RWPE1 (cell line): Measurements from ENCODE around the gene MYH10.
"Not testable (repeated sequence)": the region's sequence is repeated elsewhere in the genome, so short reads cannot be mapped to it uniquely, and the experiment has no call there.

ENCODE experiments used
- CTCF ChIA-PET: fragments of 350-600 bp; sonication (Branson Sonifier 250); formaldehyde crosslinking; extraction: SDS; loops from one replicate; lab custom pipeline; 2021; lab: Yijun Ruan, JAX
- POLR2A ChIA-PET: fragments of 400-600 bp; formaldehyde crosslinking; extraction: SDS; loops from one replicate; lab custom pipeline; 2020; ENCODE audit warnings: antibody characterized with exemption; ENCODE audit not compliant: low non-redundant PET; lab: Yijun Ruan, JAX
- DNase-seq: peaks from one replicate; pipeline ENCODE4 v3.0.0; 2012; ENCODE audit warnings: low spot score
- H3K27ac ChIP-seq: fragments of 450-650 bp; 2 replicates; pipeline ENCODE4 v1.5.1; 2017
- CTCF ChIP-seq: fragments of 450-650 bp; conservative IDR thresholded peaks from 2 replicates; pipeline ENCODE4 v1.5.1; 2017; ENCODE audit warnings: low read depth, mild to moderate bottlenecking

MYH10 gene

DNA sequence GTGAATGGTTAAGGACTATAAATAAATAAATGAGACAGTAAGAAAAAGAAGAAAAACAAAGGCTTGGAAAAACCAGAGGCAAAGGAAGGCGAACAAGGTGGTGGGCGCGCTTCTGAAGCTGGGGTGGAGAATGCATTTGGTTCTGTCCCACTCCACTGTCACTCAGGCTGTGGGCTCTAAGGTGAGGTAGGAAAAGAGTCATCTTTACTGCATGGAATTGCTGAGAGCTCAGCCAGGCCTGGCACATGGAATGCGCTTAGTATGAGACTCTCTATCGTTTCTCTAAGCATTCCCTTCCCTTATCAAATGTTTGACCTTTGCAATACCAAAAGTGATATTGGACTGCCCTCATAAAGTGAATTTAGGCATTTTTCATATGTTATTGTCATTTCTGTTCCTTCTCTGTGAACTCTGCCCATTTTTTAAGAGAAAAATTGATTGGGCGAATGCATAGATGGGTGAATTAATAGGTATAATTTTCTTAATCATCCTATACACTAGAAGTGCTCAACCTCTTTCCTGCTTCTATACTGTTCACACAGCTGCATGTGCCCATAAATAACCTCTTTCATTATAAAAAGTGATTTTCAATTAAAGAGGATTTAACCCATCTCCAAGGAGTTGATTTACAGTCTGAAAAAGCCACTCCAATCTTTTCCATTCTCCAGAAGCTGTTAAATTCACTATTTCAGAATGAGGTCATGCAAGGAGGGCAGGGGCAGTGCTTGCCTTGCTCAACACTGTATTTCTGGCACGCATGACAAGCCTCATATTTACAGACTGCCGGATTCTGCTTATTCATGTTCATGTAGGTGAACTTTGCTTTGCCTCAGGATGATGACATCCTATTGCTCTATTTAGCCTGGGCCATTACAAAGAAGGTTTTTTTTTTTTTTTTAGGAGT lies 87.7 kb downstream of the MYH10 start:
- H3K27ac ChIP-seq: peak overlapping the region; percentile 69
- ChIA-PET CTCF (interaction anchor here (1.0 kb wide), 1 partner anchor 16 kb away, joined by 4 read pairs; no protein-coding TSS in a partner anchor), POLR2A (interaction anchor here (0.8 kb wide), 1 partner anchor 299 kb away, joined by 9 read pairs; no protein-coding TSS in a partner anchor)
- DNase-seq: peak; percentile 53
- no peak for TF ChIP-seq CTCF

- DNase-seq, H3K27ac ChIP-seq, CTCF ChIA-PET, POLR2A ChIA-PET: not testable (repeated sequence)
These were observed 90.5 kb downstream of the MYH10 start for GRCh38 chr17:8539976-8540375.

DNA sequence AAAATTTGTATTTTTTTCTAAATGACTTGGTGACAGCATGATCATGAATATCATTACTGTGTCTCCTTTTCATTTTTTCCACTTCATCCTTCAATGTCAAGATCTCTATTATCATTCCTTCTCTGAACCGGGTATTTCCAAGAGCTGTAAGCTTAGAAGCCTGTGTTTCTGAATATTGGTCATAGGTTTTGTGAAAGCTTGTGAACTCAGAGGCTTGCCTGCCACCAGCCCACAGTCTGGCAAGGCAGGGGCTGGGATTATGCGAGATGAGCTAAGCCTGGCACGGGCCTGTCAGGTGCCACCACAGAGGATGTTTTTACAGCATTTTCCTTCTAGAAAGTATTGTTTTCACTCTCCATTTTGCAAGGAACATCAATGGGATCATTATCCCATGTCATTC lies 92.8 kb downstream of the MYH10 start:
- no peak overlapping the region for H3K27ac ChIP-seq
- no peak for DNase-seq
- ChIA-PET CTCF (interaction anchor here (0.6 kb wide), 1 partner anchor 386 kb away, joined by 4 read pairs; no protein-coding TSS in a partner anchor), POLR2A (interaction anchor here (0.6 kb wide), 1 partner anchor 1301 kb away, joined by 3 read pairs; no protein-coding TSS in a partner anchor)
- no peak for TF ChIP-seq CTCF

DNA sequence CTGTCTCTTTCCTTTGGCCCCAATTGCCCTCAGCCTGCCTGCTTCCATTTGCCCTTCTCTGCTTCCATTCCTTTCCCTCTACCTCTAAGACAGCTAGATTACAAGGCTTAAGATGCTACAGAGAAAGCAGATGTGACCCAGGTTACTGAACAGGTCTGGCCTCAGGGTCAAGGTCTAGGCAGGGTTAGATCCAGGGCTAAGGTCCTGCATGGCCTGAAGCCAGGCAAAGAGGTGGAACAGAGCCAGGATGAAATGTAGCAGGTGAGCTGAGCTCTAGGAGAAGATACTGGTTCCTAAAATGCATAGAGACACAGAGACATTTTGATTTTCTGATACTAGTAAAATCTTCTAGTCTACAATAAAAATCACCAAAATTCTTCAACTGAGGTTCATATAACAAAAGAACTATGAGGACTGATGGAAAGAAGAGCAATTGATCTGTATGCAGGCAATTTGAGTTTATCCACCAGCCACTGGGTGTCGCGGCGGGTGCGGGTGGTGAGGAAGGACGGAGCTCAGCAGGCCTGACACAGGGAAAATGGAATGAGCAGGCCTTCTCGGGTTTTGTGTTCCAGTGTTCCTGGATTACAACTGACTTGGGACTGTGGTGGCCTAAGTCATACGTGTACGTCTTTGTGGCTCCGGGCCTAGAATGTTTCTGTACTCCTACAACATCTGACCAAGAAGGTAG lies 95.9 kb downstream of the MYH10 start:
- CTCF ChIA-PET: interaction anchor here (0.8 kb wide), 1 partner anchor 251 kb away, joined by 3 read pairs; no protein-coding TSS in a partner anchor

DNA sequence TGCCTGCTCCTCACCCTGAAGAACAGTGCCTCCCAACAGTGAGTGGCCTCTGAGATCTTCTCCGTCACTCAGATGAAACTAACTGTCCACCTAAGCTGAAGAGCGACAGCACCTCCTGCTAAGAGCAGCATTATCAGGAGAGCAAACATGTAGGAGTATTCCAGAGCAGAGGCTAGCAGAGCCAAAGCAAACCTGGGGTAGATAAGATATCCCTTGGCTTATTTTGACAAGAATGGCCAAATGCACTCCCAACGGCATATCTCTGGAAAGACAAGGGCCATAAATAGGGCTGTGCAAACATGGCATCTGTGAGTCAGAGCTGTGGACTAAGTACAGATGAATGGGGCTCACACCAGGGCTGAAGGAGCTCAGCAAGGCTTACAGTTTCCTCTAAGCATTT lies 98.5 kb downstream of the MYH10 start:
- H3K27ac ChIP-seq: no peak overlapping the region
- POLR2A ChIA-PET: no interaction called here
- DNase-seq: no peak

More for the DNA sequence above, 95.9 kb downstream of the MYH10 start:
- no peak overlapping the region for H3K27ac ChIP-seq
- POLR2A ChIA-PET: no interaction called here
- DNase-seq: no peak
- TF ChIP-seq CTCF: no peak

DNA sequence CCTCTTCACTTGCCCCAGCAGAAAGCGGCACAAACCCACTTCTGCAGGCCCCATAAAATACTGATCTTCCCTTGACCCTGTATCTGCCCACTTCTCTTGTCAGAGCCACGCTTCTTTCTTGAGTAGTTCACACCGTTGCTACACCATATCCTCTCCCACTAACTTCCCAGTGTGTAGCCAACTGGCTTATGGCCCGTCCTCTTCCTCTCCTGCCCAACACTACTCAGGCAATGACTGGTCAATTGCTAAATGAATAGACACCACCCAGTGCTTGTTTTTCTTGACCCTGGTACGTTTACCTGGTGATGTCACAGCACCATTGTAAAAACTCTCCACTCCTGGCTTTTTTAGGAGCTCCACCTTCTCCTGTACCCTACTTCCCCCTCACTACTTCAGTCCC lies 107.9 kb downstream of the MYH10 start:
- no peak for TF ChIP-seq CTCF
- ChIA-PET POLR2A (no interaction called here), CTCF (no interaction called here)
- DNase-seq: no peak
- no peak overlapping the region for H3K27ac ChIP-seq

More for the DNA sequence above, 98.5 kb downstream of the MYH10 start:
- CTCF ChIA-PET: no interaction called here
- no peak for TF ChIP-seq CTCF
